GM12872 (cell line): ENCODE results near the gene LMX1A.
A peak's percentile ranks its signal among the peaks of the same experiment; 100 is the strongest.

Experiments
- CTCF ChIP-seq: IDR thresholded peaks from 3 replicates; pipeline ENCODE4 v1.5.1; 2011; ENCODE audit warnings: low read depth, mild to moderate bottlenecking, low read length, moderate library complexity; ENCODE audit not compliant: insufficient read depth

The LMX1A gene

GRCh38 chr1:165392634-165393571 lies 36.4 kb upstream of the LMX1A start:
- peak; percentile 86 for TF ChIP-seq CTCF

GRCh38 chr1:165389609-165390008 lies 33.1 kb upstream of the LMX1A start:
- TF ChIP-seq CTCF: no peak

- no peak for TF ChIP-seq CTCF
These were observed 31.4 kb upstream of the LMX1A start for GRCh38 chr1:165387961-165388360.

- TF ChIP-seq CTCF: no peak
These were observed 31.0 kb upstream of the LMX1A start for GRCh38 chr1:165387505-165387904.

- no peak for TF ChIP-seq CTCF
These were observed 27.3 kb upstream of the LMX1A start for GRCh38 chr1:165383599-165384405.

GRCh38 chr1:165383067-165383466 lies 26.6 kb upstream of the LMX1A start:
- no peak for TF ChIP-seq CTCF

- no peak for TF ChIP-seq CTCF
These were observed 25.4 kb upstream of the LMX1A start for GRCh38 chr1:165381745-165382505.
